Heart left ventricle (tissue), 16 donors: ENCODE data around the gene ATP9B. TPM values are rescaled to one million over a fixed set of nuclear protein-coding genes. Genes with fewer than 3 reads are reported as not detected.

Experiments used
- ATAC-seq, 4 donors: fragments of 200-7000 bp; cut with Tn5 transposase; one replicate each; pipeline ENCODE4 v1.9.1; 2020 to 2022; ENCODE audit warnings: moderate library complexity in 4 of 4, mild to moderate bottlenecking in 3 of 4, moderate number of reproducible peaks in 1 of 4
- DNase-seq, 5 donors: peaks; one replicate each; pipeline ENCODE4 v3.0.0-alpha.2; 2020
- H3K27ac ChIP-seq, 12 donors: fragments of 200-600 bp; sonication (generic) in 4 of 12; one replicate each; pipeline versions ENCODE4 v1.5.0 to v1.8.0; 2016 to 2022; ENCODE audit warnings: mild to moderate bottlenecking in 2 of 12
- H3K27me3 ChIP-seq, 9 donors: fragments of 200-600 bp; sonication (generic) in 2 of 9; one replicate each; pipeline versions ENCODE4 v1.5.1 to v1.8.0; 2016 to 2022; ENCODE audit warnings: mild to moderate bottlenecking in 3 of 9
- H3K36me3 ChIP-seq, 9 donors: fragments of 200-600 bp; sonication (generic) in 2 of 9; one replicate each; pipeline versions ENCODE4 v1.5.0 to v1.8.0; 2018 to 2022; ENCODE audit warnings: mild to moderate bottlenecking in 2 of 9
- H3K4me1 ChIP-seq, 12 donors: fragments of 200-600 bp; sonication (generic) in 4 of 12; one replicate each; pipeline versions ENCODE4 v1.5.0 to v1.8.0; 2016 to 2022; ENCODE audit warnings: mild to moderate bottlenecking in 3 of 12
- H3K4me3 ChIP-seq, 12 donors: fragments of 200-600 bp; sonication (generic) in 4 of 12; one replicate each; pipeline versions ENCODE4 v1.5.0 to v1.8.0; 2017 to 2022; ENCODE audit warnings: mild to moderate bottlenecking in 9 of 12, moderate library complexity in 4 of 12
- H3K9me3 ChIP-seq, 12 donors: fragments of 200-600 bp; sonication (generic) in 4 of 12; one replicate each; pipeline versions ENCODE4 v1.5.0 to v1.8.0; 2016 to 2022; ENCODE audit warnings: mild to moderate bottlenecking in 1 of 12
- POLR2A ChIP-seq, 2 donors: fragments of 450-650 bp; IDR thresholded peaks; one replicate each; pipeline ENCODE4 v1.6.1; 2017; ENCODE audit warnings: antibody characterized with exemption in 2 of 2, mild to moderate bottlenecking in 2 of 2, moderate library complexity in 2 of 2
- WGBS, 4 donors: extraction: QIAGEN DNeasy Blood & Tissue Kit in 2 of 4; methylation state at CpG; one replicate each; pipeline versions ENCODE4 v1.1.5 to v1.1.7; 2013 to 2018; 5-methylcytosine and 5-hydroxymethylcytosine counted together
- intact Hi-C, 10 donors: fragments of 100-400 bp; cut with DNase I; formaldehyde crosslinking; loops; one replicate each; pipeline versions ENCODE4 v1.11.1 to v1.14.2; 2022
- polyA plus RNA-seq, 2 donors: library from polyadenylated mRNA; stranded (reverse); fragments of 200-250 nt; gene quantifications; one replicate each; pipeline ENCODE4 v1.2.3, GENCODE V29; 2013
- total RNA-seq, 9 donors: library from RNA; depleted of rRNA in 2 of 9; stranded (reverse); fragments of >200 nt in 2 of 9; fragmentation: NEBNext Ultra II Directional in 3 of 9; extraction: Animal tissue kit (Norgen Biotek cat#: 25700) in 3 of 9; gene quantifications; one replicate each; pipeline versions ENCODE4 v1.1.0 to v1.2.4, GENCODE V29; 2016 to 2023
- TF ChIP-seq, protein P1 (sequence below), 12 donors: fragments of 200-600 bp; sonication (generic) in 4 of 12; IDR thresholded peaks; one replicate each; pipeline versions ENCODE4 v1.5.0 to v1.8.0; 2018 to 2022; ENCODE audit warnings: antibody characterized with exemption in 12 of 12, mild to moderate bottlenecking in 5 of 12
- donor health status: ischemic (EF 13 %, LVEDD 7.1; RV severe dilation, severe dysfunction).
- donor health status: healthy with polysubstance abuse.
- donor health status: DM: no; HTN: yes; CAD: no.
- donor health status: DM: no; HTN: no; CAD: no.
- donor health status: ischemic (EF 25% LVEDD 6.9; RV normal size, moderate dysfunction).
- donor health status: ischemic (EF 25% LVEDD 5.7; RV mildly dilated, moderate dysfunction).
- donor health status: healthy.
- donor health status: DM: yes; HTN: yes; CAD: no.
- donor health status: ischemic (EF 35%, LVEDD 5.7; RV mildly dilated, moderate dysfunction).
- donor health status: nonischemic (EF 11% LVEDD 7.7; RV severe dilation, severe dysfunction).
- donor health status: DM: yes; HTN: yes; CAD: no.
- donor health status: PGD.
- donor health status: ischemic (EF 29% LVEDD 5.4; RV normal size, mild dysfunction).
- donor health status: nonischemic (EF 23%, LVEDD 6.1; RV moderate dilation, normal function).

Gene ATP9B
- total and polyA plus RNA-seq, 11 donors: 7.4 to 23.9 (median 12.8) TPM

DNA sequence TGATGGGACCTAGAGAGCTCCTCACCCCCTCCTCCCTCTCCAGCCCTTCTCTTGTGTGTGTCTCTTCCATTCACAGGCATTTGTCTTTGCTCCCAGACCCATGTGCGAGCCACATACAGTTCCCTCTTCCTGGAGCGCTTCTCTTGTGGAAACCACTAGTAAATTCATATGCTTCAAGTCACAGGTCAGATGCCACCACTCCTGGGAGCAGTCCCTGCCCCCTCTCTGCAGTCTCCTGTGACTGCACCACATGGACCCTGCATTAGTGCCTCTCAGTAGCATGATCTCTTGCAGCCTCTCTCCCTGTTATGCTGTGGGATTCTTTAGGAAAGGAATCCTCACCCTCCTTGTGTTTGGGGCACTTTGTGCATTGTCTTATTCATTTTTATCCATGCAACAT, 230.1 kb downstream of the ATP9B start:
- Histone ChIP-seq H3K4me1 (no peaks in the 10 kb centered on the region), H3K9me3 (no peaks in the 10 kb centered on the region), H3K27me3 (no peaks in the 10 kb centered on the region), H3K4me3 (no peak overlapping the region), H3K36me3 (peaks cover 0 to 34% (median 20%) of the 10 kb centered on the region in 9 donors), H3K27ac (no peak overlapping the region)
- no peak for DNase-seq
- no peak for TF ChIP-seq POLR2A (IDR thresholded peaks at IDR 0.05)
- TF ChIP-seq, protein P1, sequence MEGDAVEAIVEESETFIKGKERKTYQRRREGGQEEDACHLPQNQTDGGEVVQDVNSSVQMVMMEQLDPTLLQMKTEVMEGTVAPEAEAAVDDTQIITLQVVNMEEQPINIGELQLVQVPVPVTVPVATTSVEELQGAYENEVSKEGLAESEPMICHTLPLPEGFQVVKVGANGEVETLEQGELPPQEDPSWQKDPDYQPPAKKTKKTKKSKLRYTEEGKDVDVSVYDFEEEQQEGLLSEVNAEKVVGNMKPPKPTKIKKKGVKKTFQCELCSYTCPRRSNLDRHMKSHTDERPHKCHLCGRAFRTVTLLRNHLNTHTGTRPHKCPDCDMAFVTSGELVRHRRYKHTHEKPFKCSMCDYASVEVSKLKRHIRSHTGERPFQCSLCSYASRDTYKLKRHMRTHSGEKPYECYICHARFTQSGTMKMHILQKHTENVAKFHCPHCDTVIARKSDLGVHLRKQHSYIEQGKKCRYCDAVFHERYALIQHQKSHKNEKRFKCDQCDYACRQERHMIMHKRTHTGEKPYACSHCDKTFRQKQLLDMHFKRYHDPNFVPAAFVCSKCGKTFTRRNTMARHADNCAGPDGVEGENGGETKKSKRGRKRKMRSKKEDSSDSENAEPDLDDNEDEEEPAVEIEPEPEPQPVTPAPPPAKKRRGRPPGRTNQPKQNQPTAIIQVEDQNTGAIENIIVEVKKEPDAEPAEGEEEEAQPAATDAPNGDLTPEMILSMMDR (IDR thresholded peaks at IDR 0.05): no peak
- no peak for ATAC-seq
- intact Hi-C loops: no loop called here
- WGBS, 4 donors: 91 to 97% (median 95%) methylated on average over 2 of the region's 2 CpGs

DNA sequence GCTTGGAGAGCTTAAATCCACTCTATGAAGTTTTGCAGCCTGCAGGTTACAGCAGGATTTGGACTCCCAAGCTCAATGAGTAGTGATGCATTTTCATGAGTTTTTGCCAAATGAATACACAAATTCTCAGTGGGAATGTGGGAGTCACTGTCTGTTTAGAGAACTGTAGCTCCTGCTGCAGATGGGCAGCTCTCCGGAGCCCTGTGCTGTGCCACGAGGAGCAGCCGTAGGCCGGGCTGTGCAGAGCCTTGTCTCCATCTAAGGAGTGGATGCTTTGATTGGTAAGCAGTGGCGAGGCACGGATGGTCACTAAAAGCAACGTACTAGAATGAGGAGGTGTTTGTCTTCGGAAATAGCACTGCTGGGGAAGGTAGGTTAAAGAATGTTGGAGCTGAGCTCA, 230.5 kb downstream of the ATP9B start:
- WGBS, 4 donors: 94 to 98% (median 96%) methylated on average over 8 of the region's 8 CpGs
- H3K27me3 ChIP-seq: no peaks in the 10 kb centered on the region
- DNase-seq: no peak
- H3K36me3 ChIP-seq: peaks cover 0 to 34% (median 20%) of the 10 kb centered on the region in 9 donors
- no peaks in the 10 kb centered on the region for H3K4me1 ChIP-seq
- H3K9me3 ChIP-seq: no peaks in the 10 kb centered on the region
- H3K4me3 ChIP-seq: no peak overlapping the region
- intact Hi-C loops: no loop called here
- TF ChIP-seq, protein P1 (IDR thresholded peaks at IDR 0.05): no peak
- H3K27ac ChIP-seq: no peak overlapping the region
- ATAC-seq: no peak

DNA sequence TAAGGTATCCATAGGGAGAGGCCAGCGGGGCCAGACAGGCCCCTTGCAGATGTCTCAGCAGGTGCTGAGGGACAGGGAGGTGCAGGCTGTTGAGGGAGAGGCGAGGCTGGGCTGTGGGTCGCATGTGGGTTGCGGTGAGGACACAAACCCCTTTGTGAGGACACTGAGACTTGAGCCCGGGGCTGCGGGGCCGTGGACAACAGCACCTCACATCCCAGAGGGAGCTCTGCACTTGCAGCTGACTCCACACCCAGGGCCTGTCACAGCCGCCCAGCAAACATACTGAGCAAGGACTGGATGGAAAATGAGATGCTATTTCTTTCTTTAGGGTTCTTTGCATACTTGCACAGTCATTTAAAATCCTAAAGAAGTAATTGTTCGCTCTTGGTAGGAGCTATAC, 231.2 kb downstream of the ATP9B start:
- no peak overlapping the region for H3K27ac ChIP-seq
- WGBS, 4 donors: 76 to 98% (median 85%) methylated on average over 6 to 9 of the region's 9 CpGs
- no peak for ATAC-seq
- H3K9me3 ChIP-seq: no peaks in the 10 kb centered on the region
- no peak for DNase-seq
- H3K27me3 ChIP-seq: no peaks in the 10 kb centered on the region
- intact Hi-C loops: no loop called here
- H3K4me3 ChIP-seq: no peak overlapping the region
- H3K36me3 ChIP-seq: peaks cover 0 to 39% (median 24%) of the 10 kb centered on the region in 9 donors
- no peaks in the 10 kb centered on the region for H3K4me1 ChIP-seq
- TF ChIP-seq POLR2A (IDR thresholded peaks at IDR 0.05): no peak
- TF ChIP-seq, protein P1 (IDR thresholded peaks at IDR 0.05): no peak

DNA sequence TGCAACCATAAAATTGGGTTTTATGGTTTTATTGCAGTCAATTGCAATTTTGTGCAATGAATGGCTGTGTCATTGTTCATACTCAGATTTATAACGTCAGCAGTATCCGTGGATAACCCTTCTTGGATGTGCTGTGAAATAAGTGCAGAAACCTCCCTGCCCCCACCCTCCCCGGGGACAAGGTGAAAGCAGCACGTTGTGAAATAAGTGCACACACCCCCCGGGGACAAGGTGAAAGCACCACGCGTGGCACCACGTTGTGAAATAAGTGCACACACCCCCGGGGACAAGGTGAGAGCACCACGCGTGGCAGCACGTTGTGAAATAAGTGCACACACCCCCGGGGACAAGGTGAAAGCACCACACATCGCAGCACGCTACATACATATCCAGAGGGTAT, 232.9 kb downstream of the ATP9B start:
- 89 to 93% (median 92%) methylated on average over 15 of the region's 15 CpGs for WGBS, 4 donors
- H3K27ac ChIP-seq: no peak overlapping the region
- peaks cover 0 to 56% (median 37%) of the 10 kb centered on the region in 9 donors for H3K36me3 ChIP-seq
- intact Hi-C loops: no loop called here
- H3K9me3 ChIP-seq: no peaks in the 10 kb centered on the region
- H3K4me1 ChIP-seq: no peaks in the 10 kb centered on the region
- H3K4me3 ChIP-seq: no peak overlapping the region
- ATAC-seq (no peak), DNase-seq (no peak)
- H3K27me3 ChIP-seq: no peaks in the 10 kb centered on the region
- TF ChIP-seq, protein P1 (IDR thresholded peaks at IDR 0.05): no peak
- TF ChIP-seq POLR2A (IDR thresholded peaks at IDR 0.05): no peak
